GM12874 (cell line): ENCODE results near the gene ZBTB46.
A peak's percentile ranks its signal among the peaks of the same experiment; 100 is the strongest.

Source experiments
- CTCF ChIP-seq: IDR thresholded peaks from 2 replicates; pipeline ENCODE4 v1.5.1; 2011; ENCODE audit warnings: low read depth, mild to moderate bottlenecking, control low read depth, low read length, moderate library complexity; ENCODE audit not compliant: insufficient read depth

ZBTB46 gene

GRCh38 chr20:63864545-63864977 lies 33.5 kb upstream of the ZBTB46 start:
- TF ChIP-seq CTCF = no peak

- TF ChIP-seq CTCF = peak; percentile 88
These were observed 32.9 kb upstream of the ZBTB46 start for GRCh38 chr20:63863798-63864544.

- no peak for TF ChIP-seq CTCF
These were observed 32.1 kb upstream of the ZBTB46 start for GRCh38 chr20:63863021-63863797.

GRCh38 chr20:63861981-63862901 lies 31.2 kb upstream of the ZBTB46 start:
- TF ChIP-seq CTCF = no peak

- no peak for TF ChIP-seq CTCF
These were observed 30.4 kb upstream of the ZBTB46 start, which contains the start of gene ABHD16B for GRCh38 chr20:63861365-63861934. Gene ABHD16B, plus strand, starts transcription at chr20:63861498. Its CDS starts 43 bp downstream, at chr20:63861541.

- no peak for TF ChIP-seq CTCF
These were observed 29.4 kb upstream of the ZBTB46 start for GRCh38 chr20:63860325-63861051.
